Endothelial cell (in vitro differentiated cells): ENCODE results near the gene AUTS2. TPM values are rescaled to one million over a fixed set of nuclear protein-coding genes. Genes with fewer than 3 reads are reported as not detected.

Experiments used
- DNase-seq: peaks from one replicate; pipeline ENCODE4 v3.0.0; 2021; ENCODE audit warnings: low spot score
- H3K27ac Mint-ChIP-seq: one replicate; pipeline ENCODE4 v1.8.0; 2021; ENCODE audit warnings: mixed read lengths, inconsistent platforms; ENCODE audit not compliant: unreplicated experiment
- H3K27me3 Mint-ChIP-seq: one replicate; pipeline ENCODE4 v1.8.0; 2021; ENCODE audit warnings: mild to moderate bottlenecking, moderate library complexity, mixed read lengths, inconsistent platforms; ENCODE audit not compliant: unreplicated experiment
- H3K36me3 Mint-ChIP-seq: one replicate; pipeline ENCODE4 v1.8.0; 2021; ENCODE audit warnings: mild to moderate bottlenecking, low read depth, mixed read lengths, inconsistent platforms; ENCODE audit not compliant: unreplicated experiment
- H3K4me1 Mint-ChIP-seq: one replicate; pipeline ENCODE4 v1.8.0; 2021; ENCODE audit warnings: mild to moderate bottlenecking, mixed read lengths, inconsistent platforms; ENCODE audit not compliant: unreplicated experiment
- H3K4me3 Mint-ChIP-seq: one replicate; pipeline ENCODE4 v1.8.0; 2021; ENCODE audit warnings: mild to moderate bottlenecking, mixed read lengths, inconsistent platforms; ENCODE audit not compliant: unreplicated experiment
- H3K9me3 Mint-ChIP-seq: one replicate; pipeline ENCODE4 v1.8.0; 2021; ENCODE audit warnings: mixed read lengths, inconsistent platforms; ENCODE audit not compliant: unreplicated experiment
- CTCF ChIP-seq: fragments of 200-600 bp; sonication (generic); IDR thresholded peaks from one replicate; pipeline ENCODE4 v1.5.0; 2021; ENCODE audit warnings: antibody characterized with exemption; ENCODE audit not compliant: unreplicated experiment
- total RNA-seq: library from RNA; stranded (reverse); fragmentation: NEBNext Ultra II Directional; extraction: Animal tissue kit (Norgen Biotek cat#: 25700); gene quantifications from one replicate; pipeline ENCODE4 v1.2.1, GENCODE V29; 2021; ENCODE audit not compliant: unreplicated experiment

AUTS2 gene
- total RNA-seq, 1 donor from 2014 or later, result 103 TPM

- Mint-ChIP-seq H3K4me3 (no peak overlapping the region), H3K9me3 (no peaks in the 10 kb centered on the region), H3K27me3 (peaks cover 5% of the 10 kb centered on the region), H3K27ac (no peak overlapping the region), H3K4me1 (peaks cover 9% of the 10 kb centered on the region), H3K36me3 (no peaks in the 10 kb centered on the region)
- no peak for TF ChIP-seq CTCF
- DNase-seq, result no peak
Measured at GRCh38 chr7:70042533-70042932, 444.3 kb downstream of the AUTS2 start.

GRCh38 chr7:70043015-70043538 lies 444.8 kb downstream of the AUTS2 start:
- no peak for TF ChIP-seq CTCF
- Mint-ChIP-seq H3K9me3 (no peaks in the 10 kb centered on the region), H3K4me3 (no peak overlapping the region), H3K4me1 (peaks cover 12% of the 10 kb centered on the region), H3K27me3 (peaks cover 5% of the 10 kb centered on the region), H3K27ac (no peak overlapping the region), H3K36me3 (no peaks in the 10 kb centered on the region)
- DNase-seq, result no peak

GRCh38 chr7:70044064-70044463 lies 445.8 kb downstream of the AUTS2 start:
- H3K27me3 Mint-ChIP-seq, result peaks cover 5% of the 10 kb centered on the region
- peaks cover 17% of the 10 kb centered on the region for H3K4me1 Mint-ChIP-seq
- no peak for DNase-seq
- no peak for TF ChIP-seq CTCF
- H3K9me3 Mint-ChIP-seq, result no peaks in the 10 kb centered on the region
- H3K36me3 Mint-ChIP-seq, result no peaks in the 10 kb centered on the region
- no peak overlapping the region for H3K4me3 Mint-ChIP-seq
- H3K27ac Mint-ChIP-seq, result no peak overlapping the region

- H3K4me1 Mint-ChIP-seq, result peaks cover 17% of the 10 kb centered on the region
- no peak for TF ChIP-seq CTCF
- no peaks in the 10 kb centered on the region for H3K9me3 Mint-ChIP-seq
- H3K36me3 Mint-ChIP-seq, result no peaks in the 10 kb centered on the region
- no peak for DNase-seq
- H3K27me3 Mint-ChIP-seq, result peaks cover 5% of the 10 kb centered on the region
- H3K4me3 Mint-ChIP-seq, result no peak overlapping the region
- H3K27ac Mint-ChIP-seq, result no peak overlapping the region
Measured at GRCh38 chr7:70044525-70044924, 446.2 kb downstream of the AUTS2 start.

GRCh38 chr7:70044981-70045380 lies 446.7 kb downstream of the AUTS2 start:
- H3K27ac Mint-ChIP-seq, result no peak overlapping the region
- H3K36me3 Mint-ChIP-seq, result no peaks in the 10 kb centered on the region
- no peak for TF ChIP-seq CTCF
- peaks cover 5% of the 10 kb centered on the region for H3K27me3 Mint-ChIP-seq
- no peak for DNase-seq
- H3K4me1 Mint-ChIP-seq, result peaks cover 17% of the 10 kb centered on the region
- H3K9me3 Mint-ChIP-seq, result no peaks in the 10 kb centered on the region
- no peak overlapping the region for H3K4me3 Mint-ChIP-seq
